GM23338 (cell line): ENCODE measurements around the gene CSTF1.

Source experiments
- JUNB ChIP-seq: IDR thresholded peaks from one replicate; pipeline ENCODE4 v1.6.1; 2016; ENCODE audit warnings: antibody characterized with exemption; ENCODE audit not compliant: unreplicated experiment
- POLR2AphosphoS5 ChIP-seq: IDR thresholded peaks from 2 replicates; pipeline ENCODE4 v1.6.1; 2016; ENCODE audit warnings: antibody characterized with exemption, low read depth

DNA sequence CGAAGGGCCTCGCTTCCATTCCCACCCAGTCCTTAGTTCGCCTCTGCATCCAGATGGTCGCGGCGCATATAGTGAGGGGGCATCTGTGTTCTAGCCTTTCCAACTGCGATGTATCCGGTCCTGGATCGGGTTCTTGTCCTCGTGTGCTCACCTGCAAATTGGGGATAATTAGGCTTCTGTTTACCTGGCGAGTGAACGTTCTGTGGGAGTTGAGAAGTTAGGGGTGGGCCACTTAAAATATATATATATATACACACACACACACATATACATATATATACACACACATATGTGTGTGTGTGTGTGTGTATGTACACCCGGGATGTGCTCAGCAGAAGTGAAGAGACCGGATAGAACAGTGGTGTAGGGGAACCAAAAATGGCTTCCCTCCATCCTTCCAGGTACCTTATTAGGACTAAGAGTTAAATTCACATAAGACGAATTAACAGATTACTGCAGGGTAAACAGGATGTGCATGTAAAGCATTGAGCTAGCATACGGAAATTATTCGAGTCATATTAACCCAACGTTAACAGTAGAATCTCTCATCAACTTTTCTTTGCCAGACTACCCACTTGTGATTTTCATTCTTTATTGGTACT, 537 bp downstream of the CSTF1 start:
- TF ChIP-seq JUNB, result no peak
- no peak for TF ChIP-seq POLR2AphosphoS5
